ENCODE data around the gene PIGZ.

Gene PIGZ

DNA sequence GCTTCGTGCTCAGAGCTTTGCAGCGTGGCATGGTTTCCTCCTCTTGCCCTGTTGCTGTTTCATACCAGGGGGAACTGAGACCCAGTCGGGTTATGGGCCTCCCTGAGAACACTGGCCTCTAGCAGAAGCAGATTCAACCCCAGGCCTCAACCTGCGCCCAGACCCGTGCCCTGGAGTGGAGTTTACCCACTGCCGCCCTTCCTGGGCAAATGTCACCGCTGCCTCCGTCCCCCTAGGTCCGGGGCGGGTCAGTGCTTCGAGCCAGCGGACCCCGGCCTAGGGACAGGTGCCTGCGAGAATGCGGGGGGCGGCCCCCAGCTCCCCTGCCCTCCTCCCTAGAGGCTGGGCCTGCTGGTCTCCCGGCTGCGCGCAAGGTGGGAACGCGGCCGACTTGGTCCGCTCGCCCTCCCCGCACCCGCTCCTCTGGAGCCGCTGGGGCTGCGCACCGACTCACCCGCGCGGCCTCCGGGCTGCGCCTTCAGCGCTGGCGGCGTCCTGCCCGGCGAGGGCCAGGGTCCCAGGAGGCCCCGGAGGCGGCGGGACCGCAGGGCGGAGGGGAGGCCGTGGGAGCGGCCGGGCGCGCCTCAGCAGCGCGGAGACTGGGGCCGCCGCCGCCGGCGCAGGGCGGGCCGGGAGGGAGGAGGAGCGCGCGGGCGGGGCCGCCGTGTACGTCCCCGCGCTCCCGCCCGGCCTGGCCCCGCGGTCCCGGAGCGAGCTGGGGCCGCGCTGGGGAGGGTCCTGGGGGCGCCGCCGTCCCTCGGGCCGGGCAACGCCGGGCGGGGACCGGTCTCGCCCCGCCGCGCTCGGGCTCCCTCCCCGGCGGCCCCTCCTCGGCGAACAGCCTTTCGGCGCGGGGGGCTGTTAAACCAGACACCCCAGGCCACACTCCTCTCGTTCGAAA lies at the start of gene PIGZ:
Gene PIGZ, minus strand, starts transcription at position 601 of the 901 bp plus-strand sequence. CDS start 16,802 bp downstream, outside the sequence.
- TF ChIP-seq GATA3 (IDR thresholded peaks at IDR 0.05; ENCODE audit: low read depth, low read length): no peak
- TF ChIP-seq GATA2 (IDR thresholded peaks at IDR 0.05; ENCODE audit: low read depth, low read length): no peak

DNA sequence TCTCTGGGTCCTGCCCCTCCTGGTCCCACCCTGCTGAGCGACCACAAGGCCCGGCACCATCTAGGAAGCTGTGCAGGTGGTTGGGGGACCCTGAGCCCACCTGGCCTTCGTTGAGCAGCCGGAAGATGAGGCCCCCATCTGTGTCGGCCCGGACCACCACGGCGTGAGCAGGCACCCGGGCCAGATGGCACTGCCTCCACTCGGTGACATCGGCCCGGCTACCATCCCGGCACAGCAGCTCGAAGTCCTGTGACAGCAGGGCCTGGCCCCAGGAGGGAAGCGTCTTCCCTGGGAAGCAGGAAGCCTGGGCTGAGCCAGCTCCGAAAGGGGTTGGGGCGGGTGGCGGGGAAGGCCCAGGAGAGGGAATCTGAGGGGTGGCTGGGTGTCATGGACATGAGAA lies 48.4 kb upstream of the PIGZ start:
- no peak for TF ChIP-seq GATA2 (IDR thresholded peaks at IDR 0.05; ENCODE audit: low read depth, low read length)
- TF ChIP-seq GATA3 (IDR thresholded peaks at IDR 0.05; ENCODE audit: low read depth, low read length): no peak

DNA sequence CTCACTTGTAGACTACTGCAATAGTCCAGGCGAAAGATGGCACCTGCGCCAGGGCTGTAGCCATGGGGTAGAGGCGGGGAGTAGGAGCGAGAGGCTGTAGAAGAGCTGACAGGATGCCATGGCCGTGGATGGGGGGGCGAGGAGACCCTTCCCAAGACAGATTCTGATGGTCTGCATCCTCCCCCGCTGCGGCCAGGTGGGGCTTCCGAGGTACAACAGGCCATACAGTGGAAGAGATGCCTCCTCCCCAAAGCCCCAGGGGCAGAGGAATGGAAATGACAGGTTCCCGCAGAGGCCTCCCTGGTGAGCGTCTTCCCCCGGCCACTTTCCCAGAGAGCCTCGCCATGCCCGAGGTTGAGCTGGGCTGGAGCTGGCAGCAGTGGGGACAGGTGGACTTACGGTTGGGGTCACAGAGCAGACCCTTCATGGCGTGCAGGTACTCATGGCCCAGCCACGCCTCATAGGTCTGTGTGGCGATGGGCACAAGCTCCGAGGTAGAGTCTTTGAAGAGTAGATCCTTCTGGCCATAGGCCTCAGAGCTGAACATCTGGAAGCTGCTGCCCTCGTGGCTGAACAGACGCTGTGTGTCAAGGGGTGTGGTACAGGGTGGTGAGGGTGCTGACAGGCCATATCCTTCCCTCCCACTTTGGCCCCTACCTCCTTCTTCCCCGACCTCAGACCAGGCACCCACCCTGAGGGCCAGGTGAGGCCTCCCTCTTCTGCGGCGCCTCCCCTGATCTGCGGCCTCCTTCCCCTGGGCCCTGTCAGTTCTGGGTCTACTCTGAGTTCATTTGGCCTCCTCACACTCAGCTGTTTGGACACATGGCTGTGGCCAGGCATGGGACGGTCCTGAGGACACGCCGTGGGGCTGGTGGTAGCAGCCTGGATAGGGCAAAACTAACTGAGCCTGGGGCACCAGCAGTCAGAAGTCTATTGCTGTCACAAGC lies 47.4 kb upstream of the PIGZ start:
- TF ChIP-seq GATA2 (IDR thresholded peaks at IDR 0.05; ENCODE audit: low read depth, low read length): no peak
- no peak for TF ChIP-seq GATA3 (IDR thresholded peaks at IDR 0.05; ENCODE audit: low read depth, low read length)

DNA sequence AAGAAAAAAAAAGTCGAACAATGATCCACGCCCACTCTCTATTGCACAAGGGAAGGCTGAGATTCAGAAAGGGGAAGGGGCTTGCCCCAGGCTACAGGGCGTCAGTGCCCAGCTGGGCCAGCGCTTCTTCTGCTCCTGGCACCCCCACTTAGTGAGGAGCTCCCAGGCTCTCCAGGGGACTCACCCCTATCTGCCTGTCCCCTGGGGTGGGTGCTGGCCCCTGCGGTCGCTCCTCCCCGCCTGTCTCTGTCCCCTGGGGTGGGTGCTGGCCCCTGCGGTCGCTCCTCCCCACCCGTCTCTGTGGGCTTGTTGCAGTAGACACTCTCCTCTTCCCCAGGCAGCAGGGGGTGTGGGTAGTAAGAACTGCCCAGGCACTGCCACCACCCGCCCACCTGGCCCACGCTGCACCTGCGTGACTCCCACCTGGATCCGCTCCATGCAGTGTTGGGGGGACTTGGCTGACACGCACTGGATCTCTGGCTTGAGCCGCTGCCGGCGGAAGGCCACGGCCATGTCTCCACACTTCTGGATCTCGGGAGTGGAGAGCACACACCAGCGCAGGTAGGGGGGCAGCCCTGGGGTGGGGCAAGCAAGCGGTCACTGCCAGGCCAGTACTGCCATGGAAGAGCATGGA lies 46.4 kb upstream of the PIGZ start:
- no peak for TF ChIP-seq GATA3 (IDR thresholded peaks at IDR 0.05; ENCODE audit: low read depth, low read length)
- no peak for TF ChIP-seq GATA2 (IDR thresholded peaks at IDR 0.05; ENCODE audit: low read depth, low read length)

- TF ChIP-seq GATA2 (IDR thresholded peaks at IDR 0.05; ENCODE audit: low read depth, low read length): no peak
- no peak for TF ChIP-seq GATA3 (IDR thresholded peaks at IDR 0.05; ENCODE audit: low read depth, low read length)
These were observed 45.4 kb upstream of the PIGZ start for GRCh38 chr3:197014024-197014423.

DNA sequence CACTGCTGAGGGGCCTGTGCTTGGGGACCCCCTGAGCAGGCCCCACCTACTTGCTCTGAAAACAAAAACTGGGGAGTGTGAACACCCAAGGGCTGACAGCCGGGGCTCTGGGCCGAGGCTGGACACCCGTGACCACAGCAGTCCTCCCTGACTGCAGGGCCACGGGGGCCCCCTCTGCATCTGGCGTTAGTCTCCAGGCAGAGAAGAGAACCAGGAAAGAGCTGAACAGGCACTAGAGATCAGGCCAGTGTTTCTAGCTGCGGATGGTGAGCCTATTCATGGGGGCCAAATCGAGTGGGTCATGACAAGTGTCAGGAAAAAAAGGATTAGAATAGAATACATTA lies 43.9 kb upstream of the PIGZ start:
- TF ChIP-seq GATA2 (IDR thresholded peaks at IDR 0.05; ENCODE audit: low read depth, low read length) (no peak), GATA3 (IDR thresholded peaks at IDR 0.05; ENCODE audit: low read depth, low read length) (no peak)

- TF ChIP-seq GATA2 (IDR thresholded peaks at IDR 0.05; ENCODE audit: low read depth, low read length) (no peak), GATA3 (IDR thresholded peaks at IDR 0.05; ENCODE audit: low read depth, low read length) (no peak)
These were observed 43.3 kb upstream of the PIGZ start for GRCh38 chr3:197011780-197012539.

DNA sequence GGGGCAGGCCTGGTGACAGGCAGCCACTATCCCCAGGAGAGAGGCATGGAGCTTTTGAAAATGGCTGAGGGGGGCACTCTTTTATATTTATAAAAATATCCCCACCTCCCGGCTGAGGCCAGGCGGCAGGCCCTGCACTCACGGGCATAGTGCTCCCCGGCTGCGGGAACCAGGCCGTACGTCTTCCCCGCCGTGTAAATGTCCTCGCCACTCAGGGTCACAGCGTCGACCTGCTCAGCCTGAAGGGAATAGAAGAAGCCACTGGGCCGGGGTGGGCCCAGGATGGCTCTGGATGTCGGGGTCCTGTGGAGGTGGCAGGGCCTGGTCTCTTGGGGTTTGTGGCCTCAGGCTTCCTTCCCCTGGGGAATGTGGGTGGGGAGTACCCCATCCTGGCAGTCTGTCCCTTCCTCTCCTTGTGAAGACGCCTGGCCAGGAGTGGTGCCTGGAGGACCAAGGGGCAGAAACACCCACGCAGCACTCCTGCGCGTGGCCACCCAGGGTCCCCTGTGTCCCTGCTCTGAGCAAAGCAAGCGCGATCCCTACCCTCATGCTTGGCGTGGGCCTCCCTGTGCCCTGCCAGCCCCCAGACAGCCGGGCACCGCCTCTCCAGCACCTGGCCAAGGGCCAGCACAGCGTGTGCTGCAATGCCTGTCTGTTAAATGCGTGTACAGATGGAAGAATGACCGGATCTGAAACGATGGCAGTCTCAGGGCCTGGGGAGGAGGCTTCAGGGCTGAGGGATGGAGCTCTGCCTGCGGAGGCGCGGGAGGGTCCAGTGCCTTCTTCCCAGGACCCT lies 42.1 kb upstream of the PIGZ start:
- TF ChIP-seq GATA3 (IDR thresholded peaks at IDR 0.05; ENCODE audit: low read depth, low read length): no peak
- no peak for TF ChIP-seq GATA2 (IDR thresholded peaks at IDR 0.05; ENCODE audit: low read depth, low read length)

DNA sequence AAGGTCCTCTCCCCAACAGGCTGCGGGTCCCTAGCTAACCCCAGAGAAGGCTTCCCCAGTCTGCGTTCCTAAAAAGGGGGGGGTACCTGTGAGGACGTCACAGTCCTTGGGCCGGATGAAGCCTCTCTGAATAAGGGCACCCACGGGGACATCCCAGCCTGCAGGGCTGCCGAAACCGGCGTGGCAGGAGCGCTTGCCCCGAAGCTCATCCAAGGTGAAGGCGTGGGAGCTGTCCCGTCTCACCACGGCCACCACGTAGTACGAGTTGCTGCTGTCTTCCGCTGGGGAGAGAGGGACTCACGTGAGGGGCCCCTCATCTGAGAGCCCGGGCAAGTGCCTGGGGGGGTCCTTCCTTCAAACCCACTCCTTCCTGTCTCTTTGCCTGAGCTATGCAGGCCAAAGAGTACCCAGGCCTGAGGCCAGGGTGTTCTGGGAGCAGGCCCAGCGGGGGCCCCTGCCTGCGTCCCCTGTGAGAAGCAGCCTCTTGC lies 40.9 kb upstream of the PIGZ start:
- TF ChIP-seq GATA3 (IDR thresholded peaks at IDR 0.05; ENCODE audit: low read depth, low read length): no peak
- TF ChIP-seq GATA2 (IDR thresholded peaks at IDR 0.05; ENCODE audit: low read depth, low read length): no peak

- TF ChIP-seq GATA2 (IDR thresholded peaks at IDR 0.05; ENCODE audit: low read depth, low read length): no peak
- TF ChIP-seq GATA3 (IDR thresholded peaks at IDR 0.05; ENCODE audit: low read depth, low read length): no peak
These were observed 40.0 kb upstream of the PIGZ start for GRCh38 chr3:197008436-197009209.

DNA sequence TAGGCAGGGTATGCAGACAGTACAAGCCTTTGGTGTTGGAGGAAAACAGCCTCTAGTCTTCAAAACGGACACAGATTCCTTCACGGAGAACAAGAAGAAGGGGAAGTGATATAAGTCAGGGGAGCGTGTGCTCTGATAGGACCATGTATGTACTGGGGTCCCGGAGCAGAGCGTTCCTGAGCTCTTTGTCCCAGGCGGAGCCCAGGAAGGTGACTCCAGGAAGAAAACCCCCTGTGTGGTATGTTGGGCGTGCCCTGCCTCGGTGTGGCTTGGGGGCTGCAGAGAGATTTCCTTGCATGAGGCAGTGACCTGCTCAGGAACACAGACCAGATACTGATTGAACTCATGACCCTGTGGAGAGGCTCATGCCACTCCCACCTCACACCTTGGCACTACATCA lies 39.3 kb upstream of the PIGZ start:
- TF ChIP-seq GATA3 (IDR thresholded peaks at IDR 0.05; ENCODE audit: low read depth, low read length) (no peak), GATA2 (IDR thresholded peaks at IDR 0.05; ENCODE audit: low read depth, low read length) (no peak)
